ENCODE data around the gene KIF26B. TPM values are rescaled to one million over a fixed set of nuclear protein-coding genes. Genes with fewer than 3 reads are reported as not detected.

Gene KIF26B
- polyA plus RNA-seq, 1 of the 3 experiments (the other 2 are of a cell fraction): 2.6 TPM

GRCh38 chr1:245126530-245126929 is 28.3 kb upstream of the KIF26B start:
- Histone ChIP-seq H3K9ac (no peak overlapping the region), H3K27me3 (ENCODE audit: insufficient read depth) (no peaks in the 10 kb centered on the region), H2AFZ (ENCODE audit: low read depth) (no peak overlapping the region), H3K9me3 (no peaks in the 10 kb centered on the region), H3K4me1 (ENCODE audit: control insufficient read depth in 1 of 2, insufficient read depth in 2 of 2, low read depth in 1 of 2, low read length in 1 of 2) (no peaks in the 10 kb centered on the region), H3F3A (replicated peaks; ENCODE audit: insufficient read depth) (no peaks in the 10 kb centered on the region), H3K4me3 (ENCODE audit: low read depth in 2 of 2, low read length in 1 of 2) (no peak overlapping the region), H3K36me3 (replicated peaks in 1 of 2; ENCODE audit: control insufficient read depth in 1 of 2, insufficient read depth in 2 of 2, low read length in 1 of 2) (no peaks in the 10 kb centered on the region), H3K9me2 (no peaks in the 10 kb centered on the region), H3K4me2 (no peak overlapping the region), H3K79me2 (ENCODE audit: insufficient read depth) (no peaks in the 10 kb centered on the region), H4K20me1 (ENCODE audit: insufficient read depth) (no peaks in the 10 kb centered on the region), H3K27ac (ENCODE audit: low read depth in 2 of 2, low read length in 1 of 2) (no peak overlapping the region)
- no peak for DNase-seq
- no peak for TF ChIP-seq CHD2 (IDR thresholded peaks at IDR 0.05; ENCODE audit: low read length, partially characterized antibody)
- no peak for TF ChIP-seq SIN3A (IDR thresholded peaks at IDR 0.05; ENCODE audit: borderline replicate concordance, low read depth, low read length)
- no peak for TF ChIP-seq NRF1 (IDR thresholded peaks at IDR 0.05; ENCODE audit: low read depth, low read length)
- TF ChIP-seq MXI1 (IDR thresholded peaks at IDR 0.05; ENCODE audit: low read depth, low read length): no peak
- TF ChIP-seq GABPA (IDR thresholded peaks at IDR 0.05; ENCODE audit: low read depth): no peak
- TF ChIP-seq RFX5 (IDR thresholded peaks at IDR 0.05; ENCODE audit: low read length): no peak
- TF ChIP-seq MEF2A (IDR thresholded peaks at IDR 0.05; ENCODE audit: borderline replicate concordance, low read depth): no peak
- TF ChIP-seq, protein P1, sequence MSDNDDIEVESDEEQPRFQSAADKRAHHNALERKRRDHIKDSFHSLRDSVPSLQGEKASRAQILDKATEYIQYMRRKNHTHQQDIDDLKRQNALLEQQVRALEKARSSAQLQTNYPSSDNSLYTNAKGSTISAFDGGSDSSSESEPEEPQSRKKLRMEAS (IDR thresholded peaks at IDR 0.05; ENCODE audit: low read depth): no peak
- no peak for TF ChIP-seq JUND (IDR thresholded peaks at IDR 0.05)
- no peak for TF ChIP-seq EP300 (IDR thresholded peaks at IDR 0.05; ENCODE audit: borderline replicate concordance in 1 of 2, low read depth in 1 of 2, low read length in 1 of 2)
- TF ChIP-seq, protein P2, sequence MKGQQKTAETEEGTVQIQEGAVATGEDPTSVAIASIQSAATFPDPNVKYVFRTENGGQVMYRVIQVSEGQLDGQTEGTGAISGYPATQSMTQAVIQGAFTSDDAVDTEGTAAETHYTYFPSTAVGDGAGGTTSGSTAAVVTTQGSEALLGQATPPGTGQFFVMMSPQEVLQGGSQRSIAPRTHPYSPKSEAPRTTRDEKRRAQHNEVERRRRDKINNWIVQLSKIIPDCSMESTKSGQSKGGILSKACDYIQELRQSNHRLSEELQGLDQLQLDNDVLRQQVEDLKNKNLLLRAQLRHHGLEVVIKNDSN (IDR thresholded peaks at IDR 0.05; ENCODE audit: borderline replicate concordance, low read depth): no peak
- no peak for TF ChIP-seq ELF1 (IDR thresholded peaks at IDR 0.05)
- no peak for TF ChIP-seq RXRA (IDR thresholded peaks at IDR 0.05; ENCODE audit: borderline replicate concordance, low read depth)
- TF ChIP-seq, protein P3, sequence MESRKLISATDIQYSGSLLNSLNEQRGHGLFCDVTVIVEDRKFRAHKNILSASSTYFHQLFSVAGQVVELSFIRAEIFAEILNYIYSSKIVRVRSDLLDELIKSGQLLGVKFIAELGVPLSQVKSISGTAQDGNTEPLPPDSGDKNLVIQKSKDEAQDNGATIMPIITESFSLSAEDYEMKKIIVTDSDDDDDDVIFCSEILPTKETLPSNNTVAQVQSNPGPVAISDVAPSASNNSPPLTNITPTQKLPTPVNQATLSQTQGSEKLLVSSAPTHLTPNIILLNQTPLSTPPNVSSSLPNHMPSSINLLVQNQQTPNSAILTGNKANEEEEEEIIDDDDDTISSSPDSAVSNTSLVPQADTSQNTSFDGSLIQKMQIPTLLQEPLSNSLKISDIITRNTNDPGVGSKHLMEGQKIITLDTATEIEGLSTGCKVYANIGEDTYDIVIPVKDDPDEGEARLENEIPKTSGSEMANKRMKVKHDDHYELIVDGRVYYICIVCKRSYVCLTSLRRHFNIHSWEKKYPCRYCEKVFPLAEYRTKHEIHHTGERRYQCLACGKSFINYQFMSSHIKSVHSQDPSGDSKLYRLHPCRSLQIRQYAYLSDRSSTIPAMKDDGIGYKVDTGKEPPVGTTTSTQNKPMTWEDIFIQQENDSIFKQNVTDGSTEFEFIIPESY (IDR thresholded peaks at IDR 0.05; ENCODE audit: borderline replicate concordance, low read depth): no peak
- TF ChIP-seq RAD21 (IDR thresholded peaks at IDR 0.05; ENCODE audit: low read length): no peak
- no peak for TF ChIP-seq GATA2 (CRISPR knock-in tag; IDR thresholded peaks at IDR 0.05)
- TF ChIP-seq, protein P4, sequence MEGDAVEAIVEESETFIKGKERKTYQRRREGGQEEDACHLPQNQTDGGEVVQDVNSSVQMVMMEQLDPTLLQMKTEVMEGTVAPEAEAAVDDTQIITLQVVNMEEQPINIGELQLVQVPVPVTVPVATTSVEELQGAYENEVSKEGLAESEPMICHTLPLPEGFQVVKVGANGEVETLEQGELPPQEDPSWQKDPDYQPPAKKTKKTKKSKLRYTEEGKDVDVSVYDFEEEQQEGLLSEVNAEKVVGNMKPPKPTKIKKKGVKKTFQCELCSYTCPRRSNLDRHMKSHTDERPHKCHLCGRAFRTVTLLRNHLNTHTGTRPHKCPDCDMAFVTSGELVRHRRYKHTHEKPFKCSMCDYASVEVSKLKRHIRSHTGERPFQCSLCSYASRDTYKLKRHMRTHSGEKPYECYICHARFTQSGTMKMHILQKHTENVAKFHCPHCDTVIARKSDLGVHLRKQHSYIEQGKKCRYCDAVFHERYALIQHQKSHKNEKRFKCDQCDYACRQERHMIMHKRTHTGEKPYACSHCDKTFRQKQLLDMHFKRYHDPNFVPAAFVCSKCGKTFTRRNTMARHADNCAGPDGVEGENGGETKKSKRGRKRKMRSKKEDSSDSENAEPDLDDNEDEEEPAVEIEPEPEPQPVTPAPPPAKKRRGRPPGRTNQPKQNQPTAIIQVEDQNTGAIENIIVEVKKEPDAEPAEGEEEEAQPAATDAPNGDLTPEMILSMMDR (IDR thresholded peaks at IDR 0.05): no peak
- TF ChIP-seq USF2 (IDR thresholded peaks at IDR 0.05; ENCODE audit: borderline replicate concordance, low read depth, low read length): no peak
- no peak for TF ChIP-seq FOSL2 (IDR thresholded peaks at IDR 0.05; ENCODE audit: borderline replicate concordance, low read depth)
- CTCF ChIA-PET: no interaction called here
- 63% methylated on average over 5 of the region's 5 CpGs for WGBS (ENCODE audit: low lambda C conversion rate)
- POLR2A ChIA-PET: no interaction called here

All from SK-N-SH (cell line).